Nephron progenitor cell (in vitro differentiated cells): ENCODE data around the gene PTGFRN.

Experiments used
- DNase-seq: peaks from one replicate; pipeline ENCODE4 v3.0.0; 2021
- H3K27ac Mint-ChIP-seq: 2 replicates; pipeline ENCODE4 v1.8.0; 2021; ENCODE audit warnings: mild to moderate bottlenecking, moderate library complexity, mixed read lengths
- H3K27me3 Mint-ChIP-seq: 2 replicates; pipeline ENCODE4 v1.8.0; 2021; ENCODE audit warnings: mild to moderate bottlenecking, low read depth, mixed read lengths; ENCODE audit not compliant: poor library complexity
- H3K36me3 Mint-ChIP-seq: 2 replicates; pipeline ENCODE4 v1.8.0; 2021; ENCODE audit warnings: low read depth, mixed read lengths
- H3K4me1 Mint-ChIP-seq: 2 replicates; pipeline ENCODE4 v1.8.0; 2021; ENCODE audit warnings: mixed read lengths
- H3K4me3 Mint-ChIP-seq: 2 replicates; pipeline ENCODE4 v1.8.0; 2021; ENCODE audit warnings: mild to moderate bottlenecking, moderate library complexity, mixed read lengths
- H3K9me3 Mint-ChIP-seq: 2 replicates; pipeline ENCODE4 v1.8.0; 2021; ENCODE audit warnings: mild to moderate bottlenecking, moderate library complexity, mixed read lengths
- CTCF ChIP-seq: fragments of 200-600 bp; sonication (generic); IDR thresholded peaks from 2 replicates; pipeline ENCODE4 v1.5.0; 2021; ENCODE audit warnings: antibody characterized with exemption

Gene PTGFRN

DNA sequence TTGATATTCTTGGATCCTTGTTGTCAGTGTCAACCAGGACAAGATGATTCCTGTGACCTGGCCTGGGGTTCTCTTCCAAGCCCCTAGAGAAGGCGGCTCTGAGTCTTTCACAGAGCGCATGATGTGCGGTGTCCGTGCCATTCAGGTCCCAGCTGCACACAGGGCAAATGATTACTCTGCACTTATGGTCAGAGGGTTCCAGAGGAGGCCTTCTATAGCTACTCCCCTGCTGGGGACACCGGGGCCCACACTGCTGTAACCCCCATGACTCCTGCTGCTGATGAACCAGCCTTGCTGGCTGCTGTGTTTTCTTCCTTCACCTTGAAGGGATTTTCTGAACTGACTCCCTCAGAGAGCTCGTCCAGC is 1.5 kb downstream of the PTGFRN start:
- DNase-seq = no peak
- no peak for TF ChIP-seq CTCF
- no peak overlapping the region for H3K27ac Mint-ChIP-seq
- no peaks in the 10 kb centered on the region for H3K27me3 Mint-ChIP-seq
- H3K9me3 Mint-ChIP-seq = no peaks in the 10 kb centered on the region
- no peak overlapping the region for H3K4me3 Mint-ChIP-seq
- no peaks in the 10 kb centered on the region for H3K36me3 Mint-ChIP-seq
- H3K4me1 Mint-ChIP-seq = peaks cover 29% of the 10 kb centered on the region

DNA sequence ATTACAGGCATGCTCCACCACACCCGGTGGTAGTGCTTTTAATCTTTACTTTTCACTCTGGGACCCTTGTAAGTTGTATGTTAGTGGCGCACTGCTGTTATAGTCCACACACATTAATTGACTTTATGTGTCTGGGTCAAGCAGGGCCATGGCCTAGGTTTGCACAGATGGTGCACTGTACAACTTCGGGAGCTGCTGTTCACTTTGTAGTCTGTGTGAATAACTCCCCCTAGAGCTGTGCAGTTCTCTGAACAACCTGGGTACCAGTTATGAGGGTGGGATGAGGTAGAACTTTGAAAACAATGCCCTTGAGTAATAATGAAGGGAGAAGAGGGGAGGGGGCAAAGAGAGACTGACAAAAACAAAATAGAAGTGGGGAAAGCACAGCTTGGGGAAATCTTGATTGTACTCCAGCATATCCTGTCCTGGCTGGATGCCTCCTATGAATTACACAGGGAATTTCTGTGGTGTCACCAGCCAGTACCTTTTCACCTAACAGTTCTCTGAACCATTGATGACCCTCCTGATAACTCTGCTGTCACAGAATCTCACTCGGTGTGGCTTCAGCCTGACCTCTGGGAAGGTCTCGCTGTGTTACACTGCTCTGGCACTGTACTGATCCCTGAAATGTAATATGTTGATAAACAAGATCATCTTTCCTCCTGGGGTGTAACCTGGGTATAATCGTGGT is 2.2 kb downstream of the PTGFRN start:
- no peaks in the 10 kb centered on the region for H3K27me3 Mint-ChIP-seq
- H3K4me1 Mint-ChIP-seq = peaks cover 25% of the 10 kb centered on the region
- no peak overlapping the region for H3K27ac Mint-ChIP-seq
- H3K4me3 Mint-ChIP-seq = no peak overlapping the region
- H3K36me3 Mint-ChIP-seq = no peaks in the 10 kb centered on the region
- no peaks in the 10 kb centered on the region for H3K9me3 Mint-ChIP-seq
- no peak for TF ChIP-seq CTCF
- DNase-seq = no peak

DNA sequence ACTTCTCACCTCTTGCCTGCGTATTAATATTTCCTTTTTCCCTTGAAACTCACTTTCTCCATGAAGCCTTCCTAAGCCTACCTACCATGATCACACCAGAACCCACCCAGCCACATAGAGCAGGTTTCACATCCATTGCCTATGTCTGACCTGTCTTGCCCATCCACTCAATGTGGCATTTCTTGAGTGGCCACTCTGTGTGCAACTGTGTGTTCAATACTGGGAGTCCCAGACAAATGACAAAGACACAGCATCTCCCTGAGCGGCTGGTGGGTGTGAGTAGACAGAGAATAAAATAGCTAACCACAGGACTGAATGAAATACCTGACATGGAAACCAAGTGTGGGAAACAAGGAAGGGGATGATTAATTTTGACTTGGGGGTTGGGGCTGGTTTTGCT is 3.1 kb downstream of the PTGFRN start:
- TF ChIP-seq CTCF = no peak
- H3K36me3 Mint-ChIP-seq = no peaks in the 10 kb centered on the region
- no peak overlapping the region for H3K4me3 Mint-ChIP-seq
- H3K4me1 Mint-ChIP-seq = peaks cover 18% of the 10 kb centered on the region
- H3K27ac Mint-ChIP-seq = no peak overlapping the region
- no peaks in the 10 kb centered on the region for H3K27me3 Mint-ChIP-seq
- DNase-seq = no peak
- H3K9me3 Mint-ChIP-seq = no peaks in the 10 kb centered on the region

GRCh38 chr1:116913941-116914340 is 4.2 kb downstream of the PTGFRN start:
- Mint-ChIP-seq H3K4me1 (peaks cover 7% of the 10 kb centered on the region), H3K9me3 (no peaks in the 10 kb centered on the region), H3K36me3 (no peaks in the 10 kb centered on the region), H3K4me3 (no peak overlapping the region), H3K27ac (no peak overlapping the region), H3K27me3 (no peaks in the 10 kb centered on the region)
- DNase-seq = no peak
- TF ChIP-seq CTCF = no peak

GRCh38 chr1:116914667-116915066 is 5.0 kb downstream of the PTGFRN start:
- TF ChIP-seq CTCF = no peak
- Mint-ChIP-seq H3K4me1 (no peaks in the 10 kb centered on the region), H3K27ac (no peak overlapping the region), H3K9me3 (no peaks in the 10 kb centered on the region), H3K4me3 (no peak overlapping the region), H3K27me3 (no peaks in the 10 kb centered on the region), H3K36me3 (no peaks in the 10 kb centered on the region)
- DNase-seq = no peak

DNA sequence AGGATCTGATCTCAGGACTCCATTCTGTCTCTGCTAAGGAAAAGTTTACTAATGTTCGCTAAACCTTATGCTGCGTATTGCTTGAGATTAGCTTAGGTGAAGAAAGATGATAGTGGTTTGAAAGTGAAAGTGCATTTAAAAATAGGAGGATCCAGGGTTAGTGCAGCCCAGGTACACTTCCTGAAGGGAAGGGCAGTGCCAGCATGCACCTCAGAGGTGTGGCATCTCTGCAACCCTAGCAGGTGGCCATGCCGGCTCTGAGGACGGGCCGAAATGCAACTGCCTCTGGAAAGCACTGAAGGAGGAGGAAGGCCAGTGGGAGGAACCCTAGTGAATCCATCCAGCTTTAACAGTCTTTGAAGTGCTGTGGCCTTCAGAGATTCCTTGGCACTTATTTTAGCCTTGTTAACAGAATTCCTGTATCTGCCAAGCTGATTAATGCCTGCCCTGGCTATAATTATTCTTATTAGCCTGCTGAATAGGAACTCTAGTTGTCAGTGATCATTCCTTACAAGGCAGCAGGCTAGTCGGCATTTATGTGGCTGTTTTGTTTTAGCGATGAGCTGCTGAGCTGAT is 5.5 kb downstream of the PTGFRN start:
- peak; percentile 13 for DNase-seq
- no peak for TF ChIP-seq CTCF
- no peaks in the 10 kb centered on the region for H3K9me3 Mint-ChIP-seq
- peak overlapping the region; percentile 10 for H3K4me3 Mint-ChIP-seq
- H3K36me3 Mint-ChIP-seq = no peaks in the 10 kb centered on the region
- H3K27me3 Mint-ChIP-seq = no peaks in the 10 kb centered on the region
- peaks cover 5% of the 10 kb centered on the region for H3K4me1 Mint-ChIP-seq
- no peak overlapping the region for H3K27ac Mint-ChIP-seq
